GM18868 (cell line): ENCODE measurements around the gene NYNRIN.
A peak's percentile ranks its signal among the peaks of the same experiment; 100 is the strongest.
"Not testable (repeated sequence)": the region's sequence is repeated elsewhere in the genome, so short reads cannot be mapped to it uniquely, and the experiment has no call there.

Experiments used
- ATAC-seq: cut with Tn5 transposase; IDR thresholded peaks from one replicate; pipeline ENCODE4 v1.9.1; 2021; ENCODE audit warnings: mild to moderate bottlenecking, moderate library complexity; ENCODE audit not compliant: unreplicated experiment

NYNRIN gene

DNA sequence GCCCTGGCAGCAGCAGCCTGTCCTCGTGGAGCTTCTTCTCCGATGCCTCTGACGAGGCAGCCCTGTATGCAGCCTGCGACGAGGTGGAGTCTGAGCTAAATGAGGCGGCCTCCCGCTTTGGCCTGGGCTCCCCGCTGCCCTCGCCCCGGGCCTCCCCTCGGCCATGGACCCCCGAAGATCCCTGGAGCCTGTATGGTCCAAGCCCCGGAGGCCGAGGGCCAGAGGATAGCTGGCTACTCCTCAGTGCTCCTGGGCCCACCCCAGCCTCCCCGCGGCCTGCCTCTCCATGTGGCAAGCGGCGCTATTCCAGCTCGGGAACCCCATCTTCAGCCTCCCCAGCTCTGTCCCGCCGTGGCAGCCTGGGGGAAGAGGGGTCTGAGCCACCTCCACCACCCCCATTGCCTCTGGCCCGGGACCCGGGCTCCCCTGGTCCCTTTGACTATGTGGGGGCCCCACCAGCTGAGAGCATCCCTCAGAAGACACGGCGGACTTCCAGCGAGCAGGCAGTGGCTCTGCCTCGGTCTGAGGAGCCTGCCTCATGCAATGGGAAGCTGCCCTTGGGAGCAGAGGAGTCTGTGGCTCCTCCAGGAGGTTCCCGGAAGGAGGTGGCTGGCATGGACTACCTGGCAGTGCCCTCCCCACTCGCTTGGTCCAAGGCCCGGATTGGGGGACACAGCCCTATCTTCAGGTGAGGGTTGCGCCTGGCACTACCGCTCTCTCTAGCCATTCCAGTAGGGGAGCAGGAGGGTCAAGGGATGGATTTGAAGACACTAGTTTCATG is 28.7 kb upstream of the NYNRIN start:
- no peak for ATAC-seq

DNA sequence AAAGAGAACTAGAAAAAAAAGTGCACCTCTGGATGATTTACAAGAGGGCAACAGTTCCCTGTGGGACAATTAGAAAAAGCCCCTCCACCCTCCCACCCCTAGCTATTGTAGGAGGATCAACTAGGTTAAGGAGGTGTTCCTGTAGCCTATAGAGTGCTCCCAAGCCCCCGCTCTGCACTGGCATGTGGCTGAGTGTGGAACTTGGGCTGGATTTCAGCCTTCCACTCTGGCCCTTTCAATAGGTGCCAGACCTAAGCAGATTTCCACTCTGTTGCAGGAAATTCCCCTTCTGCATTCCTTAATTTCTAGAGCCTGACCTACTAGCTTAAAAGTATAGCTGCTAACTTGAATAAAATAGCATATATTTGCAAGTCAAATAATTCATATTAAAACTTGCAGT is 28.1 kb upstream of the NYNRIN start:
- ATAC-seq: no peak

DNA sequence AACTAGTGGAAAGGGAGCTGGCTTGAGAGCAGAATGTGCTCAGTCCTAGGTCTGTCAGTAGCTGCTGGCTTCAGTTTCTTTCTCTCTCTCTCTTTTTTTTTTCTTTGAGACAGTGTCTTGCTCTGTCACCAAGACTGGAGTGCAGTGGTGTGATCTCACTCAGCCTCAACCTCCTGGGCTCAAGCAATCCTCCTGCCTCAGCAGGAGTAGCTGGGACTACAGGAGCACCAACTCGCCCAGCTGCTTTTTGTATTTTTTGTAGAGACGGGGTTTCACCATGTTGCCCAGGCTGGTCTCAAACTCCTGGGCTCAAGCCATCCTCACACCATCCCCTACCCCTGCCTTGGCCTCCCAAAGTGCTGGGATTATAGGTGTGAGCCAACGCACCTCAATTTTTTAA is 27.2 kb upstream of the NYNRIN start:
- ATAC-seq: not testable (repeated sequence)

DNA sequence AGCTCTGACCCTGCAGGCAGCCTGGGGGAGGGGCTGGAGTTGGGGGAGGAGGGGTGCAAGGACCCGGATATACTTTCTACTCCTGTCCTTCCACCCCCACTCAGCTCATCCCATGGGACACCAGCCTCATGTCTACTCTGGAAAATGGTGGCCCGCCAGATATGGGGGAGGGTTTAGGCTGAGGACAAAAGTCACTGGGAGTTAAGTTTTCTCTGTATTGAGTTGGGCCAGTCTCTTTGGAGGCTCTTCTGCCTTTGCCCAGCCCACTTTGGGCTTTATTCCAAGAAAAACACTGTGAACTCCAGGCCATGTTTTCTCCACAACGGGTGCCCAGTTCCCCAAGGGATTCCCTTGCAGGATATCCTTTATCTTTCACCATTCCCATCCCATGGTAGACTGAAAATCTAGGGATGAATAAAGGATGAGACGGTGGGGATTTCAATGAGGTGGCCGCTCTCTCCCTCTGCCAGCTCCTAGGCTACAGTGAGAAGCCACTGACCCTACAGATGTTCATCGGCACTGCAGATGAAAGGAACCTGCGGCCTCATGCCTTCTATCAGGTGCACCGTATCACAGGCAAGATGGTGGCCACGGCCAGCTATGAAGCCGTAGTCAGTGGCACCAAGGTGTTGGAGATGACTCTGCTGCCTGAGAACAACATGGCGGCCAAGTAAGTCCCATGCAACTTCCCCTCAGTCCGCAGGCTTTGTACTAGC is 25.9 kb upstream of the NYNRIN start:
- no peak for ATAC-seq

DNA sequence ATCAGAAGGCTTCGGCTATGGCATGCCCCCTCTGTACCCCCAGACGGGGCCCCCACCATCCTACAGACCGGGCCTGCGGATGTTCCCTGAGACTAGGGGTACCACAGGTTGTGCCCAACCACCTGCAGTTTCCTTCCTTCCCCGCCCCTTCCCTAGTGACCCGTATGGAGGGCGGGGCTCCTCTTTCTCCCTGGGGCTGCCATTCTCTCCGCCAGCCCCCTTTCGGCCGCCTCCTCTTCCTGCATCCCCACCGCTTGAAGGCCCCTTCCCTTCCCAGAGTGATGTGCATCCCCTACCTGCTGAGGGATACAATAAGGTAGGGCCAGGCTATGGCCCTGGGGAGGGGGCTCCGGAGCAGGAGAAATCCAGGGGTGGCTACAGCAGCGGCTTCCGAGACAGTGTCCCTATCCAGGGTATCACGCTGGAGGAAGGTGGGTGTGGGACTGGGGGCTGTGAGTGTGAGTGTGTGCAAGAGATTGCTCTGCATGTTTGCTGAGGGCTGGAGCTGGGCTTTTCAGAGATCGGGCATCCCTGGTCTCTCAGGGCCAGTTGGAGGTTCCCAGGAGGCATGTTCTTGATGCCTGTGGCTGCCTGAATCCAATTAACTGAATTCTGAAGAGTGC is 22.2 kb upstream of the NYNRIN start:
- no peak for ATAC-seq

DNA sequence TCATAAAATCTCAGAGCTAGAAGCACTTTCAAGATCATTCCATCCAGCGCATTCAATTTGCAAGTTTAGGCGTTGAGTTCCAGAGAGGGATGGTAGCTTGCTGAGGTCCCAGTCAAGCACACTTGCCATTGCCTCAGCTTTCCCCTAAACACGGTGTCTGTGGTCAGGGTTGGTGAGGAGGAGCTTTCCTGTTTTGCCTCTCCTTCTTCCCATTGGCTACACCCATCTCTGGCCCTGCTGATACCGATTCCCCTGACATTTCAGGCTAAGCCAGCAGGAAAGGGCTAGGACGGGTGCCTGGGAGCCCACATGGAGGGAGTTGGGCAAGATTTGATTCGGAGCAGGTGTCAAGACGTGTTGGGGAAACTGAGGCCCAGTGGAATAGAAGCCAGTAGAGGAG is 21.7 kb upstream of the NYNRIN start:
- ATAC-seq: no peak

DNA sequence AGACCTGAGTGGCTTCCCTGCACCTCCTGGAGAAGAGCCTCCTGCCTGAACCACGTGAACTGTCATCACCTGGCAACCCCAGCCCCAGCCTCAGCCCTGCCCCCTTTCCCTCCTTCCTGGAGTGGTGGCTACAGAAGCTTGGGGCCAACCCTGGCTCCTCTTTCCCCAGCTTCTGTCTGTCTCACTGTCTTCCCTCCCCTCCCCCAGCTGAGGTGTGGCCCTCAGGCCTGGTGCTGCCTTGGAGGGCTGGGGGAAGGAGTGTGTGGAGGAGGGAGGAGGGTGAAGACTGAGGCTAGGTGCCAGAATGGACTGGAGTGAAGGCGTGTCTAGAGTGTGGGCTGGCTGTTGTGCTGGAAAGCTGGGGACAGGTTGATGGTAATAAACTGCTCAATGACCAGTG is 21.1 kb upstream of the NYNRIN start:
- no peak for ATAC-seq

DNA sequence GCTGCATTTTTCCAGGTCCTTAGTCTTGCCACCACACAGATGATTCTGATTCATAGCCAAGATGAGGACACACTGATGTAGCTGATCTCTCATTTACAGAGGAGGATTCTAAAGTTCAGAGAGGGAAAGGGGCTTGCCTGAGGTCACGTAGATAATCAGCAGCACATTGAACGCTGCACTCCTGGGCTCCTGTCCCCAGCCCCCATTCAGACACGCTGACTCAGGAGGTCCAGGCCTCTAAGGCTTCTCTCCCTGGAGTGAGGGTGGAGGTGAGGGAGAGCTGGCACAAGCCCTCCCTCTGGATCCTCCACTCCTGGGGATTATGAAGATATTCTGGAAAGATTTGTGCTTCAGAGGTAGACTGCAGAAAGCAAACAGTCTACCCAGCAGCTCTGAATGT is 20.5 kb upstream of the NYNRIN start:
- no peak for ATAC-seq

DNA sequence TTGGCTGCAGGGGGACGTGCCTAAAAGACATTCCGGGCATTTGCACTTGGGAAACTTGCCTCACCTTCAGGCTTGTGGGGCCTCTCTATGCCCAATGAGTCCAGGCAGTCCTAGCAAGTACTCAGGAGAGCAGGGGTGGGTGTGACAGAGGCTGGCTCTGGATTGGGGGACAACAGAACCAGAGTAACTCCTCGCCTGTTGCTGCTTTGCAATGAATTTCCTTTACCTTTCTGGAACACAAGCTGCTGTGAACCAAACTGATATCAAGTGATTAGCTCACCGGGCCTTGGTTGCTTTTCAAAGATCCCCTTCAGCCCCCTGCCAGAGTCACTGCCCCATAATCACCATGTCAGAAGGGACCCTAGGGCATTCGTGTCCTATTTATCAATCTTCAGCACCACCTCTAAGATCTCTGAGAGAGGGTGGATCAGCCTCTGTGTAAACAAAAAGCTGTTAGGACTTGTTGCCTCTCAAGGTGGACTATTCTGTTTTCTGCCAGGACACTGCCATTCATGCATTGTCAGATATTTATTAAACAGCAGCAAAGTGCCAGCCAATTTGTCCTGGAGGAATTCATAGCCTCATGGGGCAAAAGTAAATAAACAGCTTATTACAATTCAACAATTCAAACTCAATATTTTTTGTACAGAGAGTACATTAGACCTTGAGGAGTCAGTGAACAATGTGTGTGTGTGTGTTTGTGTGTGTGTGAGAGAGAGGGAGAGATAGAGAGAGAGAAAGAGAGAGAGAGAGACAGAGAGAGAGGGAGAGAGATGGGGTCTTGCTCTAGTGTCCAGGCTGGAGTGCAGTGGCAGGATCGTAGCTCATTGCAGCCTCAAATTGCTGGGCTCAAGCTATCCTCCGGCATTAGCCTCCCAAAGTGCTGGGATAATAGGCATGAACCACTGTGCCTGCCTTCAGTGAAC is 19.6 kb upstream of the NYNRIN start:
- no peak for ATAC-seq

DNA sequence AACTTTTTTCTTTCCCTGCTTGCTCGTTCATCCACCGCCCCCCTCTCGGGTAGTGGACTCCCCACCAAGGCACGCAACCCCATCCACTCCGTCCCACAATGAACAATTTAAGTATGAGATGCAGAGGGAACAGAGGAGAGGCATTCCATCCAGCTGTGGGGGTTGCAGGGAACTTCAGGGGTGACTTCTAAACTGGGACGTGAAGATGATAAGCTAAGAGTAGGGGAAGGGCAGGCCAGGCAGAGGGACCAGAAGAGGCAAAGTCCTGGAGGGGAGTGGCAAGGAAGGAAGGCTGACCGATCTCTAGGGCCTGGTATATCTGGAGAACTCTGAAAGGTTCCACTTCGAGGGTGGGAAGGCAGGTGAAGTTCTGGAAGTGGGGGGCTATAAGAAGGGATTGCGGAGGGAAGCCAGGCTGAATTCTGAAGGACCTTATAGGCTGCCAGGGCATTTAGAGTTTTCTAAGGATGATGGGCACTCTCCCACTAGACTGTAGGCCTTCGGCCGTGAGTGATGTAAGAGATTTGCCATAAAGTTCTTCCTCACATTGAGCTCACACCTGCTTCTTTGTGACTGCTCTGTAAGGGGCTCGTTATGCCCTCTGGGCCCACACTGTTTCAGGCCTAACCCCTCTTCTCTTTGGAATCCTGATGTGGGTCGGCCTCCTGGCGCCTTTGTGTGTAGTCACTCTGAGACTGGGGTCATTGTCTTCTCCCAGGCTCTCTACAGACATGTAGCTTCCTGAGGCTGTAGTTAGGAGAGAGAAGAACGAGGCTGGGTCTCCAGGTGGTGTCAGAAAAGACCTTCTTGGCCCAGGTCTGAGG is 18.7 kb upstream of the NYNRIN start:
- ATAC-seq: no peak

DNA sequence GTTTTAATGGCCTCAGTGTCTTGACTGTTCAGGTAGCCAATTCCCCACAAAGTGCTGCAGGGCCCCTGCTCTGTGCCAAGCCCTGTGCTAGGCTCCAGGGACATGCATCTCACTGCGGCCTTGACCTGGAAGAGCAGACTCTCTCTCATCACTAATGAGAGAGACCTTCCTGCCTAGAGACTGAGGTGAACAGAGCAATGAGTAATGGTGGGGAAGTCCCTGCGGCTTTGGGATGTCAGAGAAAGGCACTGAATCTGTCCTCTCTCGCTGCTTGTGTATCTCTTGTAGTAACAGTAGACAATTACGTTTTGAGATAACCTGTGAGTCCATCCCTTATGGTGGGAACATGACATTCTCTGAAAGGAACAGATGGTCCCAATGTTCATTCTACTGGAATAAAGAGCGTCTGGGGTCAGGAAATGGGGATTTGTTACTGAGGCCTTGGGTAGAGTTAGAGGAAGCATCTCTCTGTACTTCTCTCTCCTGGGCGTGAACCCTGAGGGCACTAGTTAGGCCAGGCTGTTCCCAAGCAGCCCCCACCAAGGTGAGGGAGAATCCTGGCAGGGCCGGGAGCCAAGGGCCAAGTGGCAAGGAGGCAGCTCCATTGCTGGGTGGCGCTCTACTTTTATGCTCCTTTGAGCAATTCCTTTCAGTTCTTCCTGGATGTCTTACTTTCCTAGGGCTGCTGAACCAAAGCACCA is 17.3 kb upstream of the NYNRIN start:
- peak; percentile 83 for ATAC-seq

DNA sequence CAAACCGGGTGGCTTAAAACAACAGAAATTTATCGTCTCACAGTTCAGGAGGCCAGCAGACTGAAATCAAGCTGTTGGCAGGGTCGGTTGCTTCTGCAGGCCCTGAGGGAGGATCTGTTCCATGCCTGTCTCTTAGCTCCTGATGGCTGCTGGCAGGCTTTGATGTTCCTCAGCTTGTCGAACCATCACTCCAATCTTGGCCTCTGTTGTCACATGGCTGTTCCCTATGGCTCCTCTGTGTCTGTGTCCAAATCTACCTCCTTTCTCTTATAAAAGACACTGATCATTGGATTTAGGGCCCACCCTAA is 16.8 kb upstream of the NYNRIN start:
- no peak for ATAC-seq

DNA sequence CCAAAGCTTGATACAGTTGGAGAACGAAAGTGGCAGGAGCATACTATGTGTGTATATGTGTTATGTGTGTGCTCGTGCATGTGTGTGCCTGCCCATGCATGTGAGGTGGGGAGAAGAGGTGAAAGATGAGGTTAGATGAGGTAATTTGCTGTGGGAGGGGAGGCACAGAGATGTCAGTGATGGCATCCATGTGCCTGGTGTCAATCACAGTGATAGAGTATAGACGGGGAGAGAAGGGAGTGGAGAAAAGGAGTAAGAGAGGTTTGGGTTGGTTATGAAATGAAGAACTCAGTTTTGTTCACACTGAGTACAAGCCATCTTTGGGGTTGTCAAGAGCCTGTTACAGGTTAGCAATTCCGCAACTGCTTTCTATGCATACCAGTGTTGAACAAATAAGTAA is 14.6 kb upstream of the NYNRIN start:
- ATAC-seq: no peak

DNA sequence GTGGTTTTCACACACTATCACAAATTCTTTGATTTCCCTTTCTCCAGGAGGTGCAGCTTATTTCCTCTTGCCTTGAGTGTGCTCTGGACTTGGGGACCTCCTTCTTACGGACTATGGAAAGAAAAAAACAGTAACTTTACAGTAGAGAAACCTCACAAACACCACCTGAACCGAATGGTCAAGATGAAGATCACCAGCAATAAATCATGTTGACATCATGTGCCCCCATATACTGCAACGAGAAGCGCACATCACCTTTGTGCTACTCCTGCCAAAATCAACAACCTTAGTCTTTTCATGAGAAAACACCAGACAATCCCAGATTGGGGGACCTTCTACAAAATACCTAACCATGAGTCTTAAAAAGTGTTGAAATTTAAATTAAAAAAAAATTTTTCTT is 13.3 kb upstream of the NYNRIN start:
- ATAC-seq: no peak

DNA sequence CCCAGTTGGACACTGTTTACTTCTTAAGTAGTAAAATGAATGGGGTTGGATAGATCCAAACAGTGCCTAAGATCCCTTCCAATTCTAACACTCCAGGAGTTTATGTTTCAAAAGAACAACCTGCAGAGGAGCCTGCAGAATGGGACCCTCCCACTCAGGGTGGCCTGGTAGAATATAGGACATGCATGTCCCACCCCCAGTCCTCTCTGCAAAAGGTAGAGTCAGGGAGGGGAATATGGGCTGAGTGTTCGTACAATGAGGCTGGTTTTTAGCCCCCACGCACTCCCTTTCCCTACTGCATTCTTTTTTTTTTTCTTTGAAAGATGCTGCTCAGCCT is 11.8 kb upstream of the NYNRIN start:
- no peak for ATAC-seq

DNA sequence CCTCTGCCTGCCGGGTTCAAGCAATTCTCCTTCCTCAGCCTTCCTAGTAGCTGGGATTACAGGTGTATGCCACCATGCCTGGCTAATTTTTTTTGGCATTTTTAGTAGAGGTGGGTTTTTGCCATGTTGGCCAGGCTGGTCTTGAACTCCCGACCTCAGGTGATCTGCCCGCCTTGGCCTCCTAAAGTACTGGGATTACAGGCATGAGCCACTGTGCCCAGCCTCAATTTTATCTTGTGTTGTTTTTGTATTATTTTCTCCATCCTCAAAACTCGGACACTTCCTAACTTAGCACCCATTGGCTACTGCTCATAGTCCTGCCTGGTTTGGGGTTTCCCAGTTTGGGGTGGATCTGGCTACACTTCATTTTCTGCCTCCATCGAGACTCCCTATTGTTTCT is 11.2 kb upstream of the NYNRIN start:
- ATAC-seq: not testable (repeated sequence)

DNA sequence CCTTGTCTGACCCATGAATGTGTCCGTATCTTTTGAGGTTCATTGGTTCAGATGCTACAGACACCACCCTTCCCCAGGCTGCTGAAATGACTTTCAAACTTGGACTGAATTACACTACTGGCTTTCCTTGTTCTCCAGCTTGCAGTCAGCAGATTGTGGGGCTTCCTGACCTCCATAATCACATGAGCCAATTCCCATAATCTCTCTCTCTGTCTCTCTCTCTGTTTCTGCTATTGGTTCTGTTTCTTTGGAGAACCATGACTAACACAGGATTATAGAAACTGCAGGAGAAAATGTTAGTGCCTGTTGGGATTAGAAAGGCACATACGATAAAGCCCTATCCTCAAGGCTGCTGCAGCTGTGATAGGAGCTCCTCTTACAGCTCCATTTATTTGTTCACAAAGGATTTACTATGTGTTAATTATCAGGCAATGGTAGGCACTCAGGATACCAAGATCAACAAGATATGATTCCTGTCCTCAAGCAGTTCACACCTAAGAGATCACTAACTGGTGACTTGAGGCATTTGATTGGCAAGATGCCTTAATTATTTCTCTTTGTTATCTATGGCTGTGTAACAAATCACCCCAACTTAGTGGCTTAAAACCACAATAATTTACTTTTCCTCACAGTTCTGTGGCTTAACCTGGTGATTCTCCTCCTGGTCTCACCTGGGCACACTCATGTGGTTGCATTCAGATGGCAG is 10.2 kb upstream of the NYNRIN start:
- ATAC-seq: no peak

DNA sequence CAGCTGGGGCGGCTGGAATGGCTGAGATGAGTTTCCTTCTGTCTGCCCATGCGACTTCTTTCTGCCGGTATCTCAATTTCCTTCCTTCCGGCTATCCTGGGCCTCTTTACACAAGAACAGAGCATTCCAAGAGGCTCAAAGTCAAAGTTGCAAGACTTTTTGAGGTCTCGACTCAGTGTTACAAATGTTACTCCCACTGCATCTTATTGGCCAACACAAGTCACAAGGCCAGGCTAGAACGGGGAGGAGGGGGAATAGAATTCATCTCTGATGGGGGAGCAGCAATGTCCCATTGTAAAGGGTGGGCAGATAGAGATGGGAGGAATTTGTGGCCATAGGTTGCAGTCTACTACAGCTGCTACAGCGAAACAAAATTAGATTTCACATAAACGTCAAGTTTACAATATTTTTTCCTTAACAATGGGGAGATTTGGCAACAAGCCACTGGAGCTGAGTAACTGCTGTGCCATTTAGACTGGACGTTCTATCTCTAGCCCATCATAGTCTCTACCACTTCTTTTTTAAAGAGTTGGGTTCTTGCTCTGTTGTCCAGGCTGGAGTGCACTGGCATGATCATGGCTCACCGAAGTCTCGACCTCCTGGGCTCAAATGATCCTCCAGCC is 9.5 kb upstream of the NYNRIN start:
- no peak for ATAC-seq
